WTC11 (cell line): Measurements from ENCODE around the gene ALG2. TPM values are rescaled to one million over a fixed set of nuclear protein-coding genes. Genes with fewer than 3 reads are reported as not detected.

Experiments used
- ATAC-seq: fragments of 200-7000 bp; cut with Tn5 transposase; 2 replicates; pipeline ENCODE4 v1.10.0; 2021; ENCODE audit warnings: mild to moderate bottlenecking, moderate library complexity
- CTCF ChIA-PET: fragments of 300-600 bp; sonication (Branson Sonifier 250); formaldehyde crosslinking; loops from one replicate; lab custom pipeline; 2021; ENCODE audit warnings: antibody characterized with exemption; lab: Charles Lee
- POLR2A ChIA-PET: fragments of 350-600 bp; sonication (Branson Sonifier 250); formaldehyde crosslinking; loops from one replicate; lab custom pipeline; 2021; ENCODE audit warnings: antibody characterized with exemption; lab: Charles Lee
- DNase-seq: peaks from one replicate; pipeline ENCODE4 v3.0.0; 2021; ENCODE audit warnings: low spot score
- H3K27ac Mint-ChIP-seq: 2 replicates; pipeline ENCODE4 v1.8.0; 2021; ENCODE audit warnings: mixed read lengths
- H3K27me3 Mint-ChIP-seq: 2 replicates; pipeline ENCODE4 v1.8.0; 2021; ENCODE audit warnings: low read depth, mild to moderate bottlenecking, moderate library complexity, mixed read lengths
- H3K36me3 Mint-ChIP-seq: 2 replicates; pipeline ENCODE4 v1.8.0; 2021; ENCODE audit warnings: mixed read lengths
- H3K4me1 Mint-ChIP-seq: 2 replicates; pipeline ENCODE4 v1.8.0; 2022; ENCODE audit warnings: mixed read lengths
- H3K4me3 Mint-ChIP-seq: 2 replicates; pipeline ENCODE4 v1.8.0; 2021; ENCODE audit warnings: mild to moderate bottlenecking, moderate library complexity, mixed read lengths
- H3K9me3 Mint-ChIP-seq: 2 replicates; pipeline ENCODE4 v1.8.0; 2021; ENCODE audit warnings: mixed read lengths
- ARID4B ChIP-seq: sonication (generic); formaldehyde crosslinking; IDR thresholded peaks from 2 replicates; pipeline ENCODE4 v1.8.0; 2023; ENCODE audit warnings: missing genetic modification reagents, mild to moderate bottlenecking, borderline replicate concordance
- FOXP4 ChIP-seq: sonication (generic); formaldehyde crosslinking; IDR thresholded peaks from 2 replicates; pipeline ENCODE4 v1.8.0; 2022; ENCODE audit warnings: mild to moderate bottlenecking, missing genetic modification reagents
- GABPB1 ChIP-seq: sonication (generic); formaldehyde crosslinking; IDR thresholded peaks from 2 replicates; pipeline ENCODE4 v1.8.1; 2023; ENCODE audit warnings: mild to moderate bottlenecking, missing genetic modification reagents
- NR1H2 ChIP-seq: sonication (generic); formaldehyde crosslinking; IDR thresholded peaks from 2 replicates; pipeline ENCODE4 v1.9.0; 2021; ENCODE audit warnings: mild to moderate bottlenecking, moderate library complexity, missing genetic modification reagents
- total RNA-seq: library from RNA; stranded (reverse); gene quantifications from 3 replicates; pipeline ENCODE4 v1.2.3, GENCODE V29; 2021
- TF ChIP-seq, protein P1 (sequence below): sonication (generic); formaldehyde crosslinking; IDR thresholded peaks from 2 replicates; pipeline ENCODE4 v1.8.0; 2023; ENCODE audit warnings: missing genetic modification reagents
- TF ChIP-seq, protein P2 (sequence below): sonication (generic); formaldehyde crosslinking; IDR thresholded peaks from 2 replicates; pipeline ENCODE4 v1.8.0; 2022; ENCODE audit warnings: mild to moderate bottlenecking, missing genetic modification reagents

The ALG2 gene
- total RNA-seq, 1 experiment from 2014 or later: 25.2 TPM

DNA sequence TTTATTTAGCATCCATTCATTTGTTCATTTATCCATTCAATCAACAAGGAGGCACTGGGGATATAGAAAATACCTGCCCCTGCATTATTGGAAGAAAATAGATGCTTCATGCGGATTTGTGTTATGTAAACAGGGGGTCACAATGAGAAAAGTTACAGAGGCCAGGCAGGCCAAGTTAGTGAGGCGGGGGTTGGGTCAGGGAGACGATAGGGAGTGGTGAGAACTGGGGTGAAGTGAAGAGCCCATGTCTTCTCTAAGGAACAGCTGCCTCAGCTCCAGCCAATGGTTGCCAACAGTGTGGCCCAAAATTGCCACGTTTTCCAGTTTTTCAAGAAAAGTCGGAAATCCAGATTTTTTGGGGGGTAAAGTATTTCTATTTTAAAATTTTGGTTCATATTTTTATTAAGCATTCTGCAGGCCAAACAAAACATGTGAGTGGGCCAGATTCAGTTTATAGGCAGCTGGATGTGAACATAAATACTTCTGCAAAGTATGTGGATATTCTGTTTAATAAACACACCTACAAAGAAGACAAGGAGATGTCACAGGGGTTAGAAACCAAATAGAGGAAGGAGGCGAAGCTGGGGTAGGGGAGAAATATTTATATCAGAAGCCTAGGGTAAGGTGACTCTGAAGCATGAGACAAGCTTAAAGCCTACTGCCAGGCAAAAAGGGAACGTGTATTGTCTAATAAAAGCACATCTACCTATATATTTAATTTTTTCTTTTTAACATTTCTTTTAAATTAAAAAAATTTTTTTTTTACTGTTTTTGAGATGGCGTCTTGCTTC lies 44.0 kb downstream of the ALG2 start (continued):
- TF ChIP-seq FOXP4 (CRISPR knock-in tag): no peak

DNA sequence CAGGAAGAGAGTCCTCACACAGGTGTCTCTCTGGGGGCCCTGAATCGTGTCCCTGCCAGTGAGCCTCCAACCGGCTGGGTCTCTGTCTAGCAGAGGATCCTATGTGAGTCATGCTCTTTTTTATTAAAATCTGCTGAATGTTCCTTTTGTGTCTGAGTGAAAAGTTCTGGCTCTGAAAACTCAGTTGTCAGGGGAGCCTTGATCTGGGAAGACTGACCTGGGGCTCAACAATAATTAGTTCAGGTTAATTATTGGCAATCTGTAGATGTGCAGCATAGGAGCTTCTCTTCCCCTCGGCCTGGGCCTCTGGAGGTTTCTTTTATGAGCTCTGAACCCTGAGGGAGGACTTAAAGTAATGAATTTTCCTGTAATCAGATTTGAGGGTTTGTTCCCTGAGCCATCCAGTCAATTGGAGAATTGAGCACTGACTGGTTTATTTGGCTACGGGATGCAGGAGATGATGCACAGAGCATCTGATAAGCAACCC lies 45.2 kb downstream of the ALG2 start:
- H3K36me3 Mint-ChIP-seq: no peaks in the 10 kb centered on the region

GRCh38 chr9:99173570-99174504 lies 47.9 kb downstream of the ALG2 start:
- CTCF ChIA-PET: interaction anchor here (0.6 to 2.3 kb wide), 3 partner anchors 11 to 199 kb away, joined by 3 to 12 read pairs (median 8); no protein-coding TSS in a partner anchor
- TF ChIP-seq GABPB1 (CRISPR knock-in tag) (peak; percentile 89), NR1H2 (no peak)
- Mint-ChIP-seq H3K36me3 (no peaks in the 10 kb centered on the region), H3K27ac (no peak overlapping the region), H3K27me3 (peaks cover 15% of the 10 kb centered on the region), H3K4me3 (no peak overlapping the region), H3K4me1 (peaks cover 59% of the 10 kb centered on the region), H3K9me3 (no peaks in the 10 kb centered on the region)
- ATAC-seq (no peak), DNase-seq (no peak)
- POLR2A ChIA-PET: no interaction called here

More for the DNA sequence above, 45.2 kb downstream of the ALG2 start:
- CTCF ChIA-PET: no interaction called here
- Mint-ChIP-seq H3K27me3 (peaks cover 8% of the 10 kb centered on the region), H3K9me3 (no peaks in the 10 kb centered on the region), H3K4me3 (no peak overlapping the region), H3K27ac (no peak overlapping the region), H3K4me1 (peaks cover 33% of the 10 kb centered on the region)
- ATAC-seq (no peak), DNase-seq (no peak)
- TF ChIP-seq ARID4B (CRISPR knock-in tag): no peak
- TF ChIP-seq, protein P1, sequence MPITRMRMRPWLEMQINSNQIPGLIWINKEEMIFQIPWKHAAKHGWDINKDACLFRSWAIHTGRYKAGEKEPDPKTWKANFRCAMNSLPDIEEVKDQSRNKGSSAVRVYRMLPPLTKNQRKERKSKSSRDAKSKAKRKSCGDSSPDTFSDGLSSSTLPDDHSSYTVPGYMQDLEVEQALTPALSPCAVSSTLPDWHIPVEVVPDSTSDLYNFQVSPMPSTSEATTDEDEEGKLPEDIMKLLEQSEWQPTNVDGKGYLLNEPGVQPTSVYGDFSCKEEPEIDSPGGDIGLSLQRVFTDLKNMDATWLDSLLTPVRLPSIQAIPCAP: no peak
- POLR2A ChIA-PET: no interaction called here

GRCh38 chr9:99172124-99173091 lies 49.3 kb downstream of the ALG2 start:
- H3K9me3 Mint-ChIP-seq: no peaks in the 10 kb centered on the region
- CTCF ChIA-PET: interaction anchor here (0.6 to 2.3 kb wide), 8 partner anchors 9 to 652 kb away, joined by 3 to 12 read pairs (median 4); no protein-coding TSS in a partner anchor
- ATAC-seq (no peak), DNase-seq (no peak)
- H3K36me3 Mint-ChIP-seq: no peaks in the 10 kb centered on the region
- H3K27ac Mint-ChIP-seq: peak overlapping the region; percentile 38; the same call in 1 of the 2 replicates
- peaks cover 18% of the 10 kb centered on the region for H3K27me3 Mint-ChIP-seq
- TF ChIP-seq, protein P2, sequence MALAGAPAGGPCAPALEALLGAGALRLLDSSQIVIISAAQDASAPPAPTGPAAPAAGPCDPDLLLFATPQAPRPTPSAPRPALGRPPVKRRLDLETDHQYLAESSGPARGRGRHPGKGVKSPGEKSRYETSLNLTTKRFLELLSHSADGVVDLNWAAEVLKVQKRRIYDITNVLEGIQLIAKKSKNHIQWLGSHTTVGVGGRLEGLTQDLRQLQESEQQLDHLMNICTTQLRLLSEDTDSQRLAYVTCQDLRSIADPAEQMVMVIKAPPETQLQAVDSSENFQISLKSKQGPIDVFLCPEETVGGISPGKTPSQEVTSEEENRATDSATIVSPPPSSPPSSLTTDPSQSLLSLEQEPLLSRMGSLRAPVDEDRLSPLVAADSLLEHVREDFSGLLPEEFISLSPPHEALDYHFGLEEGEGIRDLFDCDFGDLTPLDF (CRISPR knock-in tag): no peak
- 0 out of 2 replicates have a peak, but pooled peaks have one; percentile 71 for TF ChIP-seq GABPB1 (CRISPR knock-in tag)
- H3K4me3 Mint-ChIP-seq: peak overlapping the region; percentile 25; the same call in 1 of the 2 replicates
- POLR2A ChIA-PET: no interaction called here
- H3K4me1 Mint-ChIP-seq: peaks cover 68% of the 10 kb centered on the region
